Measurements from ENCODE around the gene RAD51B.
"Not testable (repeated sequence)": the region's sequence is repeated elsewhere in the genome, so short reads cannot be mapped to it uniquely, and the experiment has no call there.

The RAD51B gene

DNA sequence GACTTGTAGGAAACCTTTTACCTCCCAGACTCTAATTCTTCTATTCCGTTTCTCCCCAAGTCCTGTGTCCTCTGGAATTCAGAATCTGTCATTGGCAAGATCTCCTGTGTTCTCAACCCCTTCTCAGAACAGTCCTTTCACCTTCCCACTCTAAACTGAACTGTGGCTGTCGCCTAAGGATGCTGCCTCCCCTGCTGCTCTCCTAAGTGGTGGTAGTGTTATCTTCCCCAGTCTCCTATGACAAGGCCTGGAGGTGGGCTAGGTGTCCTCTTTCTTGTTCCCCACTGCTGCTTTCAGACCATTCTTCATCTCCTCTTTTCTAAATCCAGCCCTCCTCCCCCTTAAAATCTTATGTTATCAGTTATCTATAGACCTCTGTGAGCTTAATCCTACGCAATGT lies 397.4 kb downstream of the RAD51B start:
- FAIRE-seq (no peak), DNase-seq (ENCODE audit: insufficient read length, low spot score) (no peak)
- TF ChIP-seq POLR2A (IDR thresholded peaks at IDR 0.05; ENCODE audit: low read depth, low read length) (no peak), PAX5 (IDR thresholded peaks at IDR 0.05; ENCODE audit: insufficient read depth, low read length, severe bottlenecking) (no peak), TAF1 (IDR thresholded peaks at IDR 0.05; ENCODE audit: low read depth, low read length) (no peak), POLR2AphosphoS5 (IDR thresholded peaks at IDR 0.05; ENCODE audit: low read depth, low read length) (no peak), POU2F2 (IDR thresholded peaks at IDR 0.05; ENCODE audit: low read depth, low read length) (no peak), SPI1 (IDR thresholded peaks at IDR 0.05; ENCODE audit: low read depth, low read length) (no peak)

GRCh38 chr14:68217791-68218340 lies 398.3 kb downstream of the RAD51B start:
- TF ChIP-seq POU2F2 (IDR thresholded peaks at IDR 0.05; ENCODE audit: low read depth, low read length) (no peak), PAX5 (IDR thresholded peaks at IDR 0.05; ENCODE audit: insufficient read depth, low read length, severe bottlenecking) (no peak), POLR2AphosphoS5 (IDR thresholded peaks at IDR 0.05; ENCODE audit: low read depth, low read length) (no peak), POLR2A (IDR thresholded peaks at IDR 0.05; ENCODE audit: low read depth, low read length) (no peak), TAF1 (IDR thresholded peaks at IDR 0.05; ENCODE audit: low read depth, low read length) (no peak), SPI1 (IDR thresholded peaks at IDR 0.05; ENCODE audit: low read depth, low read length) (no peak)
- no peak for FAIRE-seq

GRCh38 chr14:68219407-68219806 lies 399.8 kb downstream of the RAD51B start:
- TF ChIP-seq TAF1 (IDR thresholded peaks at IDR 0.05; ENCODE audit: low read depth, low read length) (no peak), PAX5 (IDR thresholded peaks at IDR 0.05; ENCODE audit: insufficient read depth, low read length, severe bottlenecking) (no peak), POLR2A (IDR thresholded peaks at IDR 0.05; ENCODE audit: low read depth, low read length) (no peak), POLR2AphosphoS5 (IDR thresholded peaks at IDR 0.05; ENCODE audit: low read depth, low read length) (no peak), SPI1 (IDR thresholded peaks at IDR 0.05; ENCODE audit: low read depth, low read length) (no peak), POU2F2 (IDR thresholded peaks at IDR 0.05; ENCODE audit: low read depth, low read length) (no peak)
- DNase-seq (ENCODE audit: insufficient read length, low spot score), result no peak
- no peak for FAIRE-seq

More at GRCh38 chr14:68217791-68218340, 398.3 kb downstream of the RAD51B start:
- DNase-seq (ENCODE audit: insufficient read length, low spot score), result no peak

- FAIRE-seq; DNase-seq (ENCODE audit: insufficient read length, low spot score): not testable (repeated sequence)
Measured at GRCh38 chr14:68221046-68221445, 401.5 kb downstream of the RAD51B start.

DNA sequence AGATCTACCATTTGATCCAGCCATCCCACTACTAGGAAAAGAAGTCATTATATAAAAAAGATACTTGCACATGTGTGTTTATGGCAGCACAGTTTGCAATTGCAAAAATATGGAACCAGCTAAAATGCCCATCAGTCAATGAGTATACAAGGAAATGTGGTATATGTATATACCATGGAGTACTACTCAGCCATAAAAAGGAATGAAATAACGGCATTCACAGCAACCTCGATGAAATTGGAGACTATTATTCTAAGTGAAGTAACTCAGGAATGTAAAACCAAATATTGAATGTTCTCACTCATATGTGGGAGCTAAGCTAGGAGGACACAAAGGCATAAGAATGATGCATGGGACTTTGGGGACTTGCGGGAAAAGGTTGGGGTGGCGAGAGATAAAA lies 402.6 kb downstream of the RAD51B start:
- FAIRE-seq, result no peak

GRCh38 chr14:68222726-68223125 lies 403.1 kb downstream of the RAD51B start:
- TF ChIP-seq POLR2A (IDR thresholded peaks at IDR 0.05; ENCODE audit: low read depth, low read length), result no peak
- no peak for TF ChIP-seq TAF1 (IDR thresholded peaks at IDR 0.05; ENCODE audit: low read depth, low read length)
- TF ChIP-seq POLR2AphosphoS5 (IDR thresholded peaks at IDR 0.05; ENCODE audit: low read depth, low read length), result no peak
- TF ChIP-seq POU2F2 (IDR thresholded peaks at IDR 0.05; ENCODE audit: low read depth, low read length), result no peak
- no peak for TF ChIP-seq SPI1 (IDR thresholded peaks at IDR 0.05; ENCODE audit: low read depth, low read length)
- TF ChIP-seq PAX5 (IDR thresholded peaks at IDR 0.05; ENCODE audit: insufficient read depth, low read length, severe bottlenecking), result no peak
- DNase-seq (ENCODE audit: insufficient read length, low spot score) (no peak), FAIRE-seq (no peak)

More for the DNA sequence above, 402.6 kb downstream of the RAD51B start:
- no peak for DNase-seq (ENCODE audit: insufficient read length, low spot score)
- TF ChIP-seq TAF1 (IDR thresholded peaks at IDR 0.05; ENCODE audit: low read depth, low read length), result no peak
- no peak for TF ChIP-seq PAX5 (IDR thresholded peaks at IDR 0.05; ENCODE audit: insufficient read depth, low read length, severe bottlenecking)

GRCh38 chr14:68223631-68224030 lies 404.1 kb downstream of the RAD51B start:
- FAIRE-seq (no peak), DNase-seq (ENCODE audit: insufficient read length, low spot score) (no peak)
- TF ChIP-seq PAX5 (IDR thresholded peaks at IDR 0.05; ENCODE audit: insufficient read depth, low read length, severe bottlenecking) (no peak), POLR2A (IDR thresholded peaks at IDR 0.05; ENCODE audit: low read depth, low read length) (no peak), POLR2AphosphoS5 (IDR thresholded peaks at IDR 0.05; ENCODE audit: low read depth, low read length) (no peak), TAF1 (IDR thresholded peaks at IDR 0.05; ENCODE audit: low read depth, low read length) (no peak), SPI1 (IDR thresholded peaks at IDR 0.05; ENCODE audit: low read depth, low read length) (no peak)

GRCh38 chr14:68225321-68225720 lies 405.7 kb downstream of the RAD51B start:
- no peak for TF ChIP-seq POU2F2 (IDR thresholded peaks at IDR 0.05; ENCODE audit: low read depth, low read length)
- TF ChIP-seq SPI1 (IDR thresholded peaks at IDR 0.05; ENCODE audit: low read depth, low read length), result no peak
- no peak for TF ChIP-seq POLR2AphosphoS5 (IDR thresholded peaks at IDR 0.05; ENCODE audit: low read depth, low read length)
- no peak for TF ChIP-seq PAX5 (IDR thresholded peaks at IDR 0.05; ENCODE audit: insufficient read depth, low read length, severe bottlenecking)
- TF ChIP-seq POLR2A (IDR thresholded peaks at IDR 0.05; ENCODE audit: low read depth, low read length), result no peak
- no peak for TF ChIP-seq TAF1 (IDR thresholded peaks at IDR 0.05; ENCODE audit: low read depth, low read length)
- DNase-seq (ENCODE audit: insufficient read length, low spot score) (no peak), FAIRE-seq (no peak)

DNA sequence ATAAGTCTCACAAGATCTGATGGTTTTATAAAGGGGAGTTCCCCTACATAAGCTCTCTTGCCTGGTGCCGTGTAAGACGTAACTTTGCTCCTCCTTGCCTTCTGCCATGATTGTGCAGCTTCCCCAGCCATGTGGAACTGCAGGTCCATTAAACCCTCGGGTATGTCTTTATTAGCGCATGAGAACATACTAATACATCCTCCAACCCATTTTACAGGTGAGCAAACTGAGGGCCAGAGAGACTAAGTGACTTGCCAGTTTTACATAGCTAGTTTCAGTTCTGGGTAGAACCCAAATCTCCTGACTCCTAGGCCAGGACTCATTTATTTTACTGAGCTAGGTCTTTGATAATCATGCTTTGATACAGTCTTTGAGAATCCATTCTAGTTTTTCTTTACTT lies 406.9 kb downstream of the RAD51B start:
- DNase-seq (ENCODE audit: insufficient read length, low spot score) (no peak), FAIRE-seq (peak; percentile 31)
- TF ChIP-seq TAF1 (IDR thresholded peaks at IDR 0.05; ENCODE audit: low read depth, low read length) (no peak), POLR2A (IDR thresholded peaks at IDR 0.05; ENCODE audit: low read depth, low read length) (no peak), SPI1 (IDR thresholded peaks at IDR 0.05; ENCODE audit: low read depth, low read length) (no peak), POU2F2 (IDR thresholded peaks at IDR 0.05; ENCODE audit: low read depth, low read length) (no peak), POLR2AphosphoS5 (IDR thresholded peaks at IDR 0.05; ENCODE audit: low read depth, low read length) (no peak), PAX5 (IDR thresholded peaks at IDR 0.05; ENCODE audit: insufficient read depth, low read length, severe bottlenecking) (no peak)

DNA sequence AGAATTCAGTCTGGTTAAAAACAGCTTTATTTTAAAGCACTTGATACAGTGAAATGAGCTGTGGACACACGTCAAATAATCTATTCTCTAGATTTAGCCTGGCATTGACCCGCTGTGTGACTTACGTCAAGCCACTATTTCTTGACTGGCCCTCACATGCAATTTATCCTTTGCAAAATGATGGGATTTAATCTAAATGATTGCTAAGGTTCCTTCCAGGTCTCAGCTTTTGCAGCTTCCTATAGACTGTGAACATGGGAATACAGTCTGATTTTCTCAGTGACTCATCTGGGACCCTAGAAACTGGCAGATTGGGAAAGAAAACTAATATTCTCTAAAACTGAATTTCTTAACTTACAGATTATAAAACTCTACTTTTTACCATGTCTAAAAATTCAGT lies 409.1 kb downstream of the RAD51B start:
- TF ChIP-seq TAF1 (IDR thresholded peaks at IDR 0.05; ENCODE audit: low read depth, low read length) (no peak), POLR2AphosphoS5 (IDR thresholded peaks at IDR 0.05; ENCODE audit: low read depth, low read length) (no peak), SPI1 (IDR thresholded peaks at IDR 0.05; ENCODE audit: low read depth, low read length) (no peak), POU2F2 (IDR thresholded peaks at IDR 0.05; ENCODE audit: low read depth, low read length) (no peak), PAX5 (IDR thresholded peaks at IDR 0.05; ENCODE audit: insufficient read depth, low read length, severe bottlenecking) (no peak), POLR2A (IDR thresholded peaks at IDR 0.05; ENCODE audit: low read depth, low read length) (no peak)
- FAIRE-seq (no peak), DNase-seq (ENCODE audit: insufficient read length, low spot score) (no peak)

Data from GM12891 (cell line).